Activated naive CD8-positive, alpha-beta T cell treated with anti-CD3 and anti-CD28 coated beads, Interleukin-2, amount 50 U/mL, for 16 hours (primary cell): ENCODE results near the gene CCDC77.
"Not testable (repeated sequence)": the region's sequence is repeated elsewhere in the genome, so short reads cannot be mapped to it uniquely, and the experiment has no call there.

Source experiments
- DNase-seq: peaks from one replicate; pipeline ENCODE4 v3.0.0-alpha.2; 2020; ENCODE audit warnings: low read depth, low spot score

The CCDC77 gene

GRCh38 chr12:401235-402028 is at the start of gene CCDC77:
Gene CCDC77 (plus strand): TSS chr12:401644. CDS start chr12:409384, 7,740 bp downstream.
- peak; percentile 85 for DNase-seq

- no peak for DNase-seq
These were observed 45.0 kb upstream of the CCDC77 start for GRCh38 chr12:356276-356988.

DNA sequence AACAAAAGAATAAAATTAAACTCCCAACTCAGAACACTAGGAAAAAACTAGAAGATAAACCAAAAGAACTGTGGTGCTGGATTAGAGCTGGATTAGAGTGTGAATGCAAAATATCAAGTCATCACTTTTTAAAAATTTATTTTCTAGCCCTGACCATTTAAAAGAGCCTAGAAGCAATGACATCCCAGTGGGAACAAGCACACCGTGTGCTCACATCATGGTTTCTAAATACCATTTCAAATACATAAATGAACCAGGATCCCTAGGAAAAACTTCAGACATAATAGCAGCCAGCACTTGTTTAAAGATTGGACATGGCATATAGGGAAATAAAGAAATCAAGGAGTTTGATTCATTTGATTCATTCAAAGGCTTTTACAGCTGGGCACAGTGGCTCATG is 42.4 kb upstream of the CCDC77 start:
- no peak for DNase-seq

- DNase-seq, result no peak
These were observed 34.6 kb upstream of the CCDC77 start for GRCh38 chr12:366820-367219.

DNA sequence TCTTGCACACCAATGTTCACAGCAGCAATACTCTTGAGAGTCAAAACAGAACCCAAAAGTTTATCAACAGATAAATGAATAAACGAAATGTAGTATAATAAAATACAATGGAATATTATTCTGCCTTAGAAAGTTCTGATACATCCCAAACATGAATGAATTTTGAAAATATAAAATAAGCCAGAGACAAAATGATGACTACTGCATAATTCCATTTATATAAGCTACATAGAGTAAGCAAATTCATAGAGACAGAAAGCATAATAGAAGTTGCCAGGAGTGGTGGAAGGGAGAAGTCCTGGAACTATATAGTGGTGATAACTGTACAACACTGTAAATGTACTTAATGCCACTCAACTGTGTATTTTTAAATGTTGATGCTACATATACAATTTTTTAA is 33.5 kb upstream of the CCDC77 start:
- DNase-seq, result no peak

GRCh38 chr12:370739-371485 is 30.5 kb upstream of the CCDC77 start:
- DNase-seq, result not testable (repeated sequence)

- no peak for DNase-seq
These were observed 14.8 kb upstream of the CCDC77 start for GRCh38 chr12:386651-387050.

- DNase-seq, result no peak
These were observed 13.4 kb upstream of the CCDC77 start for GRCh38 chr12:388012-388411.

GRCh38 chr12:388541-389141 is 12.8 kb upstream of the CCDC77 start:
- DNase-seq, result no peak

DNA sequence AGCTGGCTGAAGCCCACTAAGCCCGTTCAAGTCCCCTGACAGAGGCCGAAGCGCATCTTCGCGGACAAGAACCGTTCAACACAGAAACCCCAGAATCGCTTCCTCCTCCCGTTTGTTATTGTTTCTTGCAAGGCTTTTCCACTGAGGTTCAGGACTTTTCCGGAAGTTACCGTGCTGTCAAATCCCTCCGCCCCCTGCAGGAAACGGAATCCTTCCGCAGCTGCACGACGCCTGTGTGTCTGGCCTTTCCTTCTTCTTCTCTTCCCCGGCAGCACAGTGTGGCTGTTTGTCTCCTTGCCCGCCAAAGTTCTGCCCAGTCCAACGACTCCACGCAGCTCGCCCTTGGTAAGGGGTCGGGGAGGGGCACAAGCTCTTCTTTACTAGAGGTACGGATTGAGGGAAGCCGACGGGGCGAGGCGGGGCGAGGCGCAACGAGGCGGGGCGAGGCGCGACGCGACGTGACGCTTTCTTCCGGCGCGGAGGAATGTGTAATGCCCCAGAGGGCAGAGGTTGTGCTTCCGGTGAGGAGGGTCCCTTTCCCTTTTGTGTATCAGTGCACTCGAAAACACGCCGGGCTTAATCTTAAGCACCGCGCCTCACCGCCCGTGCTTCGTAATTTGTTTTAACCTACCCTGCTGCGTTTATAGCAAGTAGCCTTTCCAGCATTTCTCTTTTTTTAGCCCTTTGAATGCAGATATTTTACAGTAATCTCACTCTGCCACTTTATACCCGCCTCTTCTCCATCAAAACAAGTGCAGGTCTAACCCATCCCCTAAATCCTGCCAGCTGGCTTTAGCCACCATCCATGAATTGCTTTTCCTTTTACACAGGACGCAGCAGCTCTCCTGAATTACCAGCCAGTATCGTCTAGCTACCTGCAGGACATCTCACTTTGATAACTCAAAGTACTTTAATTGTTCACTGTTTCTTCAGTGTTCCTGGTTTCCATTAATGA is 12.0 kb upstream of the CCDC77 start, which contains the start of gene KDM5A:
Gene KDM5A, minus strand, starts transcription at position 179 of the 955 bp plus-strand sequence. CDS start 229 bp downstream, outside the sequence.
- peak; percentile 74 for DNase-seq

- DNase-seq, result no peak
These were observed 616 bp upstream of the CCDC77 start for GRCh38 chr12:400828-401227.

GRCh38 chr12:402029-402389 is 565 bp downstream of the CCDC77 start:
- no peak for DNase-seq

GRCh38 chr12:414859-415258 is 13.4 kb downstream of the CCDC77 start:
- DNase-seq, result no peak

GRCh38 chr12:418432-418831 is 17.0 kb downstream of the CCDC77 start:
- DNase-seq, result no peak

DNA sequence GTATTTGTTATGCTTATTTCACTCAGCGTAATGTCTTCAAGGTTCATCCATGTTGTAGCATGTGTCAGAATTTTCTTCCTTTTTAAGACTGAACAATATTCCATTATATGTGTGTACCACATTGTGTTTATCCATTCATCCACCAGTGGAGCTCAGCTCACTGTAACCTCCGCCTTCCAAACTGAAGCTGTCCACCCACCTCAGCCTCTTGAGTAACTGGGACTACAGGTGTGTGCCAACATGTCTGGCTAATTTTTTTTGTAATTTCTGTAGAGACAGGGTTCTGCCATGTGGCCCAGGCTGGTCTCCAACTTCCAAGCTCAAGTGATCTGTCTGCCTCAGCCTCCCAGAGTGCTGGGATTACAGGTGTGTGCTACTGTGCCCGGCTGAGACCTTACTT is 21.1 kb downstream of the CCDC77 start:
- DNase-seq, result no peak

DNA sequence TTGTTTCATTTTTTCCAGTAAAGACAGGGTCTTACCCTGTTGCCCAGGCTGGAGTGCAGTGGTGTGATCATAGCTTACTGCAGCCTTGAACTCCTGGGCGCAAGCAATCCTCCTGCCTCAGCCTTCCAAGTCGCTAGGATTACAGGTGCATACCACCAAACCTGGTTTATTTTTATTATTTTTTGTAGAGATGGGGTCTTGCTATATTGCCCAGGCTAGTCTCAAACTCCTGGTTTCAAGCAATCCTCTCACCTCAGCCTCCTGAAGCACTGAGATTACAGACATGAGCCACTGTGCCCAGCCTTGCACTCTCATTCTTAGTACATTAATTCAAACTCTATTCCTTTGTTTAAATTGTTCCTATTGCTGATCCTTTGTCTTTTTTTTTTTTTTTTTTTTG is 34.3 kb downstream of the CCDC77 start:
- not testable (repeated sequence) for DNase-seq

DNA sequence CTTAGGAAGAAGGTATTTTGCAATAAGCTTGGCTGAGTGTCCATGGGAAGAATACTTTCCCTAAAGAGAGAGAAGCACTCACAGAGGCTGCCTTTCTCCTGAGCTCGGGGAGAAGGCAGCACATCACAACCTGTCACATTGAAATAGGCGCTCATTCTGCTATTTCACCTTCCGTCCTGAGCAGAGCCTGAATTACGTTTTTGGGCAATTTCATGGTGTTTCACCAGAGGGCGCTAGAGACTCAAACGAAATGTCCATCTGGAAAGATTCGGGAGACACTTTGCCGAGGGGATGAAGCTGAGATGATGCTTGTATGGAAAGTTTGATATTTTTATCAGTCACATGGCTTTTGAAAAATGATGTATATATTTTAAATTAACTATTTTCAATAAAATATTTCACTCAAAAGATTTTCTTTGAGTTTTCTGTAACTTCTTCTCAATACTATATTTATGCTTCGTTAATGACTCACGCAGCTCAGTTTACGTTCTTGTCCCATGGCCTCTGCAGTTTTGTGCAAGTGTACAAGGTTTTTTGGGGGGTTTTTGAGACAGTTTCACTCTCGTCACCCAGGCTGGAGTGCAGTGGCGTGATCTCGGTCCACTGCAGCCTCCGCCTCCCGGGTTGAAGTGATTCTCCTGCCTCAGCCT is 40.9 kb downstream of the CCDC77 start:
- no peak for DNase-seq

- DNase-seq, result no peak
These were observed 45.7 kb downstream of the CCDC77 start for GRCh38 chr12:447141-447540.

GRCh38 chr12:449203-449602 is 47.8 kb downstream of the CCDC77 start:
- no peak for DNase-seq

- no peak for DNase-seq
These were observed 49.0 kb downstream of the CCDC77 start for GRCh38 chr12:450438-450837.
